HG03558 (cell line): ENCODE measurements around the gene TERB1.

ENCODE experiments used
- ATAC-seq: cut with Tn5 transposase; IDR thresholded peaks from one replicate; pipeline ENCODE4 v1.9.1; 2021; ENCODE audit warnings: moderate number of reproducible peaks; ENCODE audit not compliant: unreplicated experiment; ENCODE audit errors: extremely low read depth

The TERB1 gene, protein sequence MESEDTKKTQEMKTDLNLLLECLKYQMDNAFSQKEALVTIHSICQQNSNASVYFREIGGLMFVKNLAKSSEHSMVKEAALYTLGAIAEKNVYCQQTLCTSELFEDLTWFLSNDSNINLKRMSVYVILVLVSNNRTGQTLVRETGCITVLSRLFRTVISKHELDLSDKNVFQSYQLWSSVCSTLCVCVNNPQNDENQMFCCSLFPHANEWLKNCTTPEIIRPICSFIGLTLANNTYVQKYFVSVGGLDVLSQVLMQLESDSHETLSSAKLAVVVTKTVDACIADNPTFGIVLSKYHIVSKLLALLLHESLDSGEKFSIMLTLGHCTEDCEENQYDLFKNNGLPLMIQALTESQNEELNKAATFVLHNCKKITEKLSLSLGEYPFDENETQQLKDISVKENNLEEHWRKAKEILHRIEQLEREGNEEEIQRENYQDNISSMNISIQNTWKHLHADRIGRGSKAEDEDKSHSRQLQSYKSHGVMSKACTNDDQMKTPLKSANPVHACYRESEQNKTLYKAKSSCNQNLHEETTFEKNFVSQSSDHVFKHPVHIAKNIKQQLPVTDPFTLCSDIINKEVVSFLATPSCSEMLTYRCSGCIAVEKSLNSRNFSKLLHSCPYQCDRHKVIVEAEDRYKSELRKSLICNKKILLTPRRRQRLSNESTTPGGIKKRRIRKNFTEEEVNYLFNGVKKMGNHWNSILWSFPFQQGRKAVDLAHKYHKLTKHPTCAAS

DNA sequence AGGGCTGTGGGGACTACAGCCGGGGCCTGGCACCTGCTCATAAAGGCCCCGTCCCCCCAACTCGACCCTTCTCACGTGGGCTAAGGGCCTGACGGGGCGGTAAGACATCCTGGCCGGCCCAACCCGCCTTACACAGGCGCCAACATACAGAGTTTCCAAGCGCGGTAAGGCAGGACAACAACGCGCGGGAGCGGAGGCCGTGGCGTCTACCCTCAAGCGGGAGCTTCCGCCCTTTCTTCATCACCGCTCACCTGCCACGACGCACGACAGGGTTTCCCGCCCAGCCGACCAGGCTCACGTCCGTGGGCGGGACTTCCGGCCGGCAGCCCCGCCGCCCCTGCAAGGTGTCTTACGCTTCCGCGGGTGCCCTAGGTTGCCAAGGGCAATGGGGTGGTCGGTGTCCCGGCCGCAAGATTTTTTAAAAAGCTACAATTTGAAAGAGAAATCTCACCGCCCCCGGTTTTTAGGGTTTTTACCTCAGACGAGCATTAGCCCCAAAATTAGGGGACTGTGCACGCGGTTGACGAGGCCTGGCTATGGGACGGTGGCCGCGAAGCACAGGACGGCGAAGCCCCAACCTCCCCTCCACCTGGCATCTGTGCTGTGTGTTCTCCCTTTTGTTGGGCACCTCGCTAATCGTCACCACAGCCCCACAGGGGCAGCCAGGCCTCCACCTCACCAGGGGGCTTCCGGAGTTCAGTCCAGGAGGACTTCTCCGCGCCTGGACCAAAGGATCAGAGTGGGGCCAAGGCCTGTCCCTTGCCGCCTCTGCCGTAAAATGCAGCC is at the start of gene TERB1:
TERB1 (minus strand) TSS at position 265 of the 786 bp plus-strand sequence. CDS start 4,786 bp downstream, outside the sequence.
- no peak for ATAC-seq

DNA sequence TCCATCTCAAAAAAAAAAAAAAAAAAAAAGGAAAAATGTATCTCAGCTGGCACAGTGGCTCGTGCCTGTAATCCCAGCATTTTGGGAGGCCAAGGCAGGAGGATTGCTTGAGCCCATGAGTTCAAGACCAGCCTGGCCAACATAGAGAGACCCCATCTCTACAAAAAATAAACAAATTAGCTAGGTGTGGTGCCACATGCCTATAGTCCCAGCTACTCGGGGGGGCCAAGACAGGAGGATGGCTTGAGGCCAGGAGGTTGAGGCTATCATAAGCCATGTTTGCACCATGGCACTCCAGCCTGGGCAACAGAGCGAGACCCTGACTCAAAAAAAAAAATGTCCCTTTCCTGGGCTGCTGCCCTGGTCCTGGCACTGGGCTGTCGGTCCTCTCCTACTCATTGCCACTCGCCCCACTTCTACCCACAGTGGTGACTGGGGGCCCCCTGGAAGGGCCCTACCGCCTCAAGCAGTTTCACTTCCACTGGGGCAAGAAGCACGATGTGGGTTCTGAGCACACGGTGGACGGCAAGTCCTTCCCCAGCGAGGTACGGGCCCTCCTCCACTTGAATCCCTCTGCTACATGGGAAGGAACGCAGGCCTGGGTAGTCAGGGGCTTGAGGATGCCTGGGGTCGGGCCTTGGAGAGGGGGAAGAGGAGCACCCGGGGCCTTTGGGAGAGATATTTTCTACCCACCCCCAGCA is 48.9 kb upstream of the TERB1 start:
- ATAC-seq = no peak

DNA sequence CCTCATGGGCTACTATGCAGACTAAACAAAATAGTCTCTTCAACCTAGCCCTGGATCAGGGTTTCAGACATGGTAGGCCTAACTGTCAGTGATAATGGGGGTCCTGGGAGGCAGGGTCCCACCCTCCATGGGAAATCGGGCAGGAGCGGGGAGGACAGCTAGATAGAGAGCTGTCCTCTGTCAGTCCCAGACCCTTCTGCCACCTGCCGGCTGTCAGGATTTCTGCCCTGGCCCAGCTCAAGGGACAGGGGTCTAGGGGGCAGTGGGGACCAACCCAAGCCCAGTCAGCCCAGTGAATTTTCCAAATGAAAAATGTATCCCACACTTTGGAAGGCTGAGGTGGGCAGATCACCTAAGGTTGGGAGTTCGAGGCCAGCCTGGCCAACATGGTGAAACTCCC is 48.2 kb upstream of the TERB1 start:
- ATAC-seq = no peak

DNA sequence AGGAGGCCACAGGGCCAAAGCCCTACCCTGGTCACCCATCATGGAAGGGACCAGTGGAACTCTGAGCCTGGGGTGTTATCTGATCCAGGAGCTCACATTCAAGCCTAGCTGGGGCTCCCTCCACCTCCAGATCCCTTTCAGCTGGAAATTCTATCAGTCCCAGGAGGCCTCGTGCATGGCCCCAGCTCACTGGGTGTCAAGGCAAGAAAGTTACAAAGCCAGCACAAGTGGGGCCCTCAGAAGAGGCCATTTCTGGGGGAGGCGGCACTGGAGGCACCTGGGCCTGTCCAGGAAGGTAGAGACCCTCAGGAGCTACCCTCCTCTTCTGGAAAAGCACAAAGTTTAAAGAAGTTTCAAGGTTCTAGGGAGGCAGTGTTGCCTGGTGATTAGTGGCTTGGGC is 47.6 kb upstream of the TERB1 start:
- no peak for ATAC-seq

DNA sequence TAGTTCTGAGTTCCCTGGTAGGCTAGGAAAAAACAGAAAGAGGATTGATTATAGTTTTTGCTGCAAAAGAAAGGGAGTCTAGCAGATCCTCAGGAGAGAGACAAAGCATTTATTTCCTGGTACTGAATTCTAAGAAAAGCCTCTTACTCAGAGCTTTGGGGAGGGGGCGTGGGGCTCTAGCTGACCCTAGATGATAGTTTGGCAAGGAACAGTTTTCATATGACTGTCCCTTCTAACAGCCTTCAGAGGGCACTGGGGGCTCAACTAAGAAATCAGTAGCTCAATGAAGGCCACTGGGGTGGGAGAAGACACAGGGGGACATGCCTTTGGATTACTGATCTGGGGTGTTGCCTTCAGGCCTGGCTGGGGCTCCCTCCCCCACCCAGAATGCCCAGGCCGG is 46.8 kb upstream of the TERB1 start:
- ATAC-seq = no peak

DNA sequence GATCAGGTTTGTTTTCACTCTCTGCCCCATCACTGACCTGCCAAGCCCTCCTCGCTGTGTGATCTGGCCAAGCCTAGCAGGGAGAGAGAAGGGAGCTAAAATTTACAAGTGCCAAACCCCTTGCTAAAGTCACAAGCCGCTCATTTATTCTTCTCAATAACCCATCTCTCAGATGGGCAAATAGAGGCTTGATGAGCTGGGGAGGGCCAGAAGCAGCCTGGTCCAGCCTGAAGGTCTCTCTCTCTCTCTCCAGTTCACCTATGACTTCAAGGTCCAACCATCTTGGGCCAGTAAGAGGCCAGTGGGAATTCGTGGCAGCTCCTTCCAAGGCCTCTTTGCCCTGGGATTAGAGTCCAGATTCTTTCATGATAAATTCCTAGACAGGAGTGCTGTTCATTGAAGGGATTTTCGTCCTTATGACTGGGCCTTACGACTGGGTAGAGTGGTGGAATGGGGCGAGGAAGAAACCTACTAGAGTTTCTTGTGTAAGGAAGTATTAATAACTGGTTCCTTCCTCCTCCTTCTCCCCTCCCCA is 46.2 kb upstream of the TERB1 start:
- ATAC-seq = no peak

DNA sequence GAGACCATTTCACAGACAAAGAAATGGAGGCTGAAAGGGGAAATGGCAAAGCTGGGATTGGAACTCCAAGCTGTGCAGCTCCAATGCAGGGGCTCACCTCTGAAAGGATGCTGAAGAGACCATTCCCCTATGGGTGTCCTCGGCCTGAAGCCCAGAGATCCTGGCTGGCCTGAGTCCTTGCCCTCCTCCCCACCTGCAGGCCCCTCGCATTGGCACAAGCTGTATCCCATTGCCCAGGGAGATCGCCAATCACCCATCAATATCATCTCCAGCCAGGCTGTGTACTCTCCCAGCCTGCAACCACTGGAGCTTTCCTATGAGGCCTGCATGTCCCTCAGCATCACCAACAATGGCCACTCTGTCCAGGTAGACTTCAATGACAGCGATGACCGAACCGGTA is 45.4 kb upstream of the TERB1 start:
- ATAC-seq = no peak

DNA sequence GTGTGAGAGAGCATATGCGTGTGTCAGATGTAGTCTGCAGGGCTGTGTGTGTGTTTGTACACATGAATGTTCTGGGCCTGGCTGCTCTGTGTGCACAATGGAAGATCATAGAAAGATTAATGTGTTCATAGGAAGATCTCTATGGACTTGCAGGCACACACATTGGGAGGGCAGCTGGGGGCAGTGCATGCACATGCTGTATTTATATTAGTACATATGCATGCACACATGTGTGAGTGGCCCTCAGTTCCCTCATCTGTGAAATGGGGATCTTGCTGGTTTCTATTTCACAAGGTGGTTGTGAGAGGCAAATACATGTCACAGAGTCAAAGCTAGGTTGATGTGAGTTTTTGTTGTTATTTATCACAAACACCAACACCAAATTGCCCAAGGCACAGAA is 44.9 kb upstream of the TERB1 start:
- no peak for ATAC-seq

DNA sequence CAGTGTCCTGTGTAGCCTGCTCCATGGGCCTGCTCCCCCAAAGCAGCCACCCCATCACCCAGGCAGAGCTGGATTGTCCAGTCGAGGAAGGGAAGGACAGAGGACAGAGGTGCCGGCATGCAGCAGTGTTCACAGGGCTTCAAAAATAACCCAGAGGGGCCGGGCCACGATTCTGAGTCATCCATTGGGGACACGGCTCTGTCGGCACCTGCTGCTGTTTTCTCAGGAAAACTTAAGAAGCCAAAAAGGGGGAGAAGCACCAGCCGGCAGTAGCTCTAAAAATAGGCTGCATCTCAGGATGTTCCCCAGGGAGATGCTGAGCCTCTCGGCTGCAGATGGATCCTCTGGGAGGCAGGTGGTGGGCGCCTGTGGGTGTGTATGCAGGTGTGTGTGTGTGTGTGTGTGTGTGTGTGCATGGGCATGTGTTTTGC is 44.4 kb upstream of the TERB1 start:
- ATAC-seq = no peak

DNA sequence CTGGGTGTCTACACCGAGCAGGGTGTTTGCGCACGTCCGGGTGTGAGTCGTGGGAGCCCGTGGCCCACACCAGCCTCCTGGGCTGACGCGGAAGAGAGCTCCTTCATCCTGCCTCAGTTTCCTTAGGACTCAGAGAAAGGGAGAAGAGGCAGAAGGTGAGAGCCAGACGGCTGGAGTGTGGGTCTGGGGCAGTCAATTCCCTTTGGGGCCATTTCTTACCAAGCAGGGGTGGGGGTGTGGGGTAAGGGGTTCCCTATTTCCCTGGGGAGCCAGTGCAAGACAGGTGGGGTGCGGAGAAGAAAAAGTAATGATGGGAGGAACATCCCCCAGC is 43.7 kb upstream of the TERB1 start:
- no peak for ATAC-seq

DNA sequence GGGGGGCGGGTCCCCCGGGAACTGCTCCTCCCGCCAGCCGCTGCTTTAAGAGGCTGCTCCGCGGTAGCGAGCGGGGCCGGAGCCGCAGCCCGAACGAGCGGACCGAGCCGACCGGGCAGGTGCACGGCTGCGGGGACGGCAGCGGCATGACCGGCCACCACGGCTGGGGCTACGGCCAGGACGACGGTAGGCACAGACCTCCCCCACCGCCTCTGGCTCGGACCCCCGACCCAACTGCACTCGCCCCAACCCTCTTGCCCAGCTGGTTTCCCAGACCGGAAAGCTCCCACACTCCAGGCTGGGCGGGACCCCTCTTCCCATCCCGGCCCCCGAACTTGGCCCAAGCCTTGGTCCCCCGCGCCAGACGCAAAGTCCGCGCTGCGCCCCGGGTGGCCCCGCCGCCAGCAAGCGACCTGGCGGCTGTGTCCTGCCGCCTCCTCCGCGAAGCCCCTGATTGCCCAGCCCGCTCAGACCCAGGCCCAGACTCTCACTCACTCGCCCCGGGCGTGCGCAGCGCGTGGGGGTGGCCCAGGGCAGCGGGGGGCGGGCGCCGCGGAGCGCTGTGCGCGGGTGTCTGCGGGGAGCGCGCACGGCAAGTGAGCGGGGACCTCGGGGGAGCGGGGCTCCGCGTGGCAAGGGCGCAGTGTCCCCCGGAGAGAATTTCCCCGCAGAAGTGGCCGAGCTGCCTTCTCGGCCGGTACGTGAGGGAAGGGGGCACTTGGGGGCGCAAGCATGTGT is 43.1 kb upstream of the TERB1 start, which contains the start of gene CA7:
CA7 (plus strand) TSS at position 73 of the 738 bp plus-strand sequence; CDS start at position 147, 74 bp downstream.
- no peak for ATAC-seq

DNA sequence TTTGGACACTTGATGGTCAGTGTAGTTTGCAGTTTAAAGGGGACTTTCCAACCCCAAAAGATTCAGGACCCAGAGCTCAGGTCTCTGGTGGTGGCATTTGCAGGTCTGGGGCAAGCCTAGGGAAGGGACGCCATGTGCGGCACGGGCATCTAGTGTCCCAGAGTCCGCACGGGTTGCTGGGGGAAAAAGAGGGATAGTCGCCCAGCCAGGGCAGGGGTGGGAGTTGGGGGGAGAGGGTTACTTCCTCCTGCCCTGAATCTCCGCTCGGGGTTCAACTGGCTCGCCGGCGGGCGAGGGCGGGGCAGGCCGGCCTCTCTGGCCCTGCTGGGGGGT is 42.6 kb upstream of the TERB1 start:
- ATAC-seq = no peak

DNA sequence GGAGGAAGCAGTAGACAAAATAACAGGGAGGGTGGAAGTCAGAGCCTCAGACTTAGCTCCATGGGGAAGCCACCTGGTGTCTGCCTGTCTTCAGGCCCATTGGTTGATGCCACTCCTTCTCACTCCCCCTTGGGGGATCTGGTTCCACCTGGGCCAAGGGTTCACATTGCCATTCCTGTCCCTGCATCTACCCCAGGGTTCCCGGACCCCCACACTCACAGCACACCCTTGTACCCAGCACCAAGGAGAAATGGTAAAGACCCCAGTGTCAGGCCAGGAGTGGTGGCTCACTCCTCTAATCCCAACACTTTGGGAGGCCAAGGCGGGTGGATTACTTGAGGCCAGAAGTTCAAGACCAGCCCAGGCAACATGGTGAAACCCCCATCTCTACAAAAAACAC is 41.8 kb upstream of the TERB1 start:
- ATAC-seq = no peak

DNA sequence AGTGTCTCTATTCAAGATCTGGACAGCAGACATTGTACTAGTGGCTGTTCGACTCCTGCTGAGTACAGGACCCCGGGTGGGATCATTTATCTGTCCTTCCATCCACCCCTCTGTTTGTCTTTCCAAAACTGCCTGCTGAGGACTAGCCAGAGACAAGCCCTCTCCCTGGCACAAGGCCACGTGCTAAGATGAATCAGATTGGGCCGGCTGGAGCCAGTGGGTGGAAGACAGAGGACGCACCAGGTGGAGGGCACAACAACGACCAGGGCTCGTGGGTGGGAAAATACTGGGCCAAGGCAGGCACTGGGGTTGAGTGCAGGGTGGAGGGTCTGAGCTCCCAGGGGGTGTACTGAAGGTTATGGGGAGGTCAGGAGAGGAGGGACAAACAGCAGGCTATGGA is 41.4 kb upstream of the TERB1 start:
- ATAC-seq = no peak

DNA sequence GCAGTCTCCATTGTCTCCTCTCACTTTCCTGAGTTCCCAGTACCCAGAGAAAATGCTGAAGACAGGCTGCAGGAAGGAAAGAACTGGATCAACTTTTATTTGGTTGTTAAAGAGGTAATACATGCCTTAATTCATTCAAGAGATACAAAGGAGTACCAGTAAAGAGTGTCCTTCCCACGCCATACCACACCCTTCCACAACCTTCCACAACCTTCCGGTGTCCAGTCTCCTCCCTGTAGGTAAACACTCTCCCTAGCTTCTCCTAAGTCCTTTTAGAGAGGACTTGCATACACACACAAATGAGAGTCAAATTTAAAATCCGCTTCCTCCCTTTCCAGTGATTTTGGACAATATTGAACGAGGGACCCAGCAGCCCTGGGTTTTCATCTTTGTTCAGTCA is 40.0 kb upstream of the TERB1 start:
- no peak for ATAC-seq

DNA sequence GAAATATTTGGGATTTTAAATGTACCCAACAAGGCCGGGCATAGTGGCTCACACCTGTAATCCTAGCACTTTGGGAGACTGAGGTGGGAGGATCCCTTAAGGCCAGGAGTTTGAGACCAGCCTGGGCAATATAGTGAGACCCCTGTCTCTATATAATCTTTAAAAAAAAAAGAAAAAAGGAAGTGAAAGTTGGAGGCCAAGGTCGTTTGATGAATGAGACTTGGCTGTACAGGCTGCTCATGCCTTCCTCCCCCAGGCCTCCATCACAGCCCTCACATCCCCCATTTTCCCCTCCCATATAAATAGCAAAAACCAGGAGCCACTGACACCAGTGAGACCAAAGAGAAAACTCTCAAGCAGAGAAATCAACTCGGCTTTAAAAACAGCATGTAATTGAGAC is 39.5 kb upstream of the TERB1 start:
- no peak for ATAC-seq

DNA sequence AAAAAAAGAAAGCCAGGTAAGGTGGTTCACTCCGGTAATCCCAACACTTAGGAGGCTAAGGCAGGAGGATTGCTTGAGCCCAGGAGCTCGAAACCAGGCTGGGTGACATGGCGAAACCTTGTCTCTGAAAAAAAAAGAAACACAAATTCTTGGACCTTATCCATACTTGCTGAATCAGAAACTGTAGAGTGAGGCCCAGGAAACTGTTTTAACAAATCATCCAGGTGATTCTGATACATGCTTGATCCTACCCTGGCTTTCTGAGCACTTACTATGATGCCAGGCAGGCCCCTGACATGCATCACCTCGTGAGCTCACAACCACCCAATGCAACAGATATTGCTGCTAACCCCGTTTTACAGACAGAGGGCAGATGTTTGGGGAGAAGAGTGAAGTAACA is 33.4 kb upstream of the TERB1 start:
- no peak for ATAC-seq

DNA sequence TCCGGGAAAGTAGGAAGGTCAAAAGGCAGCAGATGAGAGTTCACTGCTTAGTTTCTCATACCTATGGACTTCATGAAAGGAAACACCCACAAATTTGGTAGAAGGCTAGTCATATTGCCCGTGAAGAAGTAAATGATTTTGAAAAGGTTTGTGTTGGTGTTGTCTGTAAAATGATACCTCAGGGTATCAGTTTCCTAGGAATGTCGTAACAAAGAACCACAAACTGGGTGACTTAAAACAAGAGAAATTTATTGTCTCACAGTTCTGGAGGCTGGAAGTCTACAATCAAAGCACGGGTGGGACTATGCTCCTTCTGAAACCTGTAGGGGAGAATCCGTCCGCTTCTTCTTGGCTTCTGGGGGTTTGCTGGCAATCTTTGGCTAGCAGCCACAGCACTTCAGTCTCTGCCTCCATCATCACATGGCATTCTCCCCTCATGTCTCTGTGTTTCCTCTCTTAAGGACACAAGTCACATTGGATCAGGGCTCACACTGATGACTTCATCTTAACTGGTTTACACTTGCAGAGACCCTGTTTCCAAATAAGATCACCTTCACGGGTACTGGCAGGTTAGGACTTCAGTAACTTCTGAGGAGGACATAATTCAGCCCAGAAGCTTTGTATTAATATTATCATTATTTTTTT is 31.4 kb upstream of the TERB1 start:
- no peak for ATAC-seq

DNA sequence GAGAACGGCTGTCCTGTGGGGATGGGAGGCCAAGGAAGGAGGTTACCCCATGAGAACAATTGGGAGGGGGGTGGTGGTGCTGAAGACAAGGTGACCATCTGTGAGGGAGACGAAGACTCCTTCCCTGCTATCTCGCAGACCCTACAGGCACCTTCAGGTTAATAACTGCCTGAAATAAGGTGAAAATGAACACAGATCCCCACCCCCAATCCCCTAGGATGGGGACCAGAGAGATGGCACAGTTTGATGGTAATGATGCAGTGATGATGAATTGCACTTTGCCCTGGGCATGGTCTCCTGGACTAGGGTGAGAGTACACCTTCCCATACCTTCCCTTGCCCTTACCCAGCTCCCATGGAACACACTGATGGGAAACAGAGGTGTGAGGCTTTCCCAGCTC is 30.8 kb upstream of the TERB1 start:
- no peak for ATAC-seq
